Ishikawa (cell line): ENCODE results near the gene ZNRF2.

Experiments
- CEBPB ChIP-seq: IDR thresholded peaks from 2 replicates; pipeline ENCODE4 v1.6.1; 2012
- CREB1 ChIP-seq: IDR thresholded peaks from 2 replicates; pipeline ENCODE4 v1.6.1; 2012; ENCODE audit warnings: low read depth
- FOXM1 ChIP-seq: IDR thresholded peaks from 2 replicates; pipeline ENCODE4 v1.6.1; 2012; ENCODE audit warnings: low read depth, borderline replicate concordance
- NFIC ChIP-seq: IDR thresholded peaks from 2 replicates; pipeline ENCODE4 v1.6.1; 2012
- TAF1 ChIP-seq: IDR thresholded peaks from 2 replicates; pipeline ENCODE4 v1.6.1; 2012; ENCODE audit warnings: low read depth, mild to moderate bottlenecking
- TEAD4 ChIP-seq: IDR thresholded peaks from 2 replicates; pipeline ENCODE4 v1.6.1; 2012
- YY1 ChIP-seq: IDR thresholded peaks from 2 replicates; pipeline ENCODE4 v1.6.1; 2012; ENCODE audit warnings: low read depth
- TF ChIP-seq, protein P1 (sequence below): IDR thresholded peaks from 2 replicates; pipeline ENCODE4 v1.6.1; 2012

DNA sequence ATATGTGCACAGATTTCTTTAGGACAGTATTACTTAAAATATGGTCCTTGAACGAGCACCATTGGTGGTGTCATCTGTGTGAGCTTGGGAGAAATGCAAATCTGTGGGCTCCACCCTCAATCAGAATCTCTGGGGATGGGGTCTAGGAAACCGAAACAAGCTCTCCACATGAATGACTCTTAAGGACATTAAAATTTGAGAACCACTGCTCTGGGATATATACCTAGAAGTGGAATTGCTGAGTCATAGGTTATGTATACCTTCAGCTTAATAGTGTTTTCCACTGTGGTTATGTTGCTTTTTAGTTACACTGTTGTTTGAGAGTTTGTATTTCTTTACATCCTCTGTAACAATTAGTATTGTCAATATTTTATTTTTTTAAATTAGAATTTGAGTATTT is 24.0 kb downstream of the ZNRF2 start:
- TF ChIP-seq FOXM1: no peak
- no peak for TF ChIP-seq TEAD4
- TF ChIP-seq YY1: no peak
- TF ChIP-seq CREB1: no peak
- no peak for TF ChIP-seq TAF1
- TF ChIP-seq NFIC: no peak
- TF ChIP-seq, protein P1, sequence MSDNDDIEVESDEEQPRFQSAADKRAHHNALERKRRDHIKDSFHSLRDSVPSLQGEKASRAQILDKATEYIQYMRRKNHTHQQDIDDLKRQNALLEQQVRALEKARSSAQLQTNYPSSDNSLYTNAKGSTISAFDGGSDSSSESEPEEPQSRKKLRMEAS: no peak
- TF ChIP-seq CEBPB: no peak
